Cardiac muscle cell (in vitro differentiated cells and primary cell): ENCODE data around the gene ECI1. TPM values are rescaled to one million over a fixed set of nuclear protein-coding genes. Genes with fewer than 3 reads are reported as not detected.

ENCODE experiments used
- DNase-seq, 2 donors: peaks; one replicate each; pipeline versions ENCODE4 v3.0.0 to v3.0.0-alpha.2; 2010 to 2017; ENCODE audit warnings: low read depth in 1 of 2, low spot score in 1 of 2
- H3K27ac ChIP-seq: fragments of 200-600 bp; sonication (generic); 2 replicates; pipeline ENCODE4 v1.5.1; 2016
- H3K27me3 ChIP-seq: fragments of 200-600 bp; sonication (generic); 2 replicates; pipeline ENCODE4 v1.6.0; 2016; ENCODE audit warnings: control low read depth
- H3K36me3 ChIP-seq: fragments of 200-600 bp; sonication (generic); 2 replicates; pipeline ENCODE4 v1.5.1; 2016; ENCODE audit warnings: control low read depth
- H3K4me1 ChIP-seq: fragments of 200-600 bp; sonication (generic); 2 replicates; pipeline ENCODE4 v1.8.1; 2017; ENCODE audit warnings: low read depth, mild to moderate bottlenecking, mixed run types
- H3K4me3 ChIP-seq: fragments of 200-600 bp; sonication (generic); 2 replicates; pipeline ENCODE4 v1.5.1; 2016; ENCODE audit warnings: mild to moderate bottlenecking
- H3K9me3 ChIP-seq: fragments of 200-600 bp; sonication (generic); 2 replicates; pipeline ENCODE4 v1.5.1; 2017; ENCODE audit warnings: low read depth, mild to moderate bottlenecking, control low read depth
- polyA plus RNA-seq: library from polyadenylated mRNA; unstranded; fragments of >200 nt; fragmentation: Nextera tagmentation; extraction: Ambion mirVana; gene quantifications from 2 replicates; pipeline ENCODE4 v1.2.1, GENCODE V29; 2016
- total RNA-seq: library from RNA; depleted of rRNA; stranded (reverse); fragments of >200 nt; gene quantifications from 2 replicates; pipeline ENCODE4 v1.2.3, GENCODE V29; 2016
- TF ChIP-seq, protein P1 (sequence below): IDR thresholded peaks from 2 replicates; pipeline ENCODE4 v1.5.1; 2012; ENCODE audit warnings: low read depth, mild to moderate bottlenecking, low read length

ECI1 gene
- total and polyA plus RNA-seq, 2 experiments from 2014 or later, result 137 to 343 TPM

DNA sequence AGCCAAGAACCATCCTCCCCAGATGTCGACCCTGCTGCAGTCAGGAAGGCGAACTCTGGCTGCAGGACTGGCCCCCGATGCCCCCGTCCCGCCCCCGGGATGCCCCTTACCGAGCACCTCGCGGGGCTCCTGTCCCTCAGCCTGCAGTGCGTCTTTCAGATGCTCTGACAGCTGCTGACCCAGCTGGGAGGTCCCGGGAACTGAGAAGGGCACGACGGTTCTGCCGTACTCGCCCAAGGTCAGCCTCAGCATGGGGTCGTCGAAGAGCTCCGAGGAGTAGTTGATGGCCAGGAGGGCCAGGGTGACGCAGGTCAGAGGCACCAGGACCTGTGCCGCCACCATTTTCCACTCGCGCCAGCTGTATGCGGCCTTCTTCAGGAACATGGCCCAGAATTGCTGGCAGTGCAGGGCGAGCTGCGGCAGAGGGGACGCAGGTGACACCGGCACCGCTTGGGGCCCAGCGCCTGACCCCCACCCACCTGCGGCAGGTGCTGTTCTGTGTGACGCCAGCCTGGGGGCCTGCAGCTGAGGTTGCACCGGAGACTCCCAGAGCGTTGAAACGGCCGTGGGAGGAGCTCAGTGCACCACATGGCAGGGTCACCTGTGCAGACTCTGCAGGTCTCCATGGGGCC lies 36.6 kb upstream of the ECI1 start:
- TF ChIP-seq, protein P1, sequence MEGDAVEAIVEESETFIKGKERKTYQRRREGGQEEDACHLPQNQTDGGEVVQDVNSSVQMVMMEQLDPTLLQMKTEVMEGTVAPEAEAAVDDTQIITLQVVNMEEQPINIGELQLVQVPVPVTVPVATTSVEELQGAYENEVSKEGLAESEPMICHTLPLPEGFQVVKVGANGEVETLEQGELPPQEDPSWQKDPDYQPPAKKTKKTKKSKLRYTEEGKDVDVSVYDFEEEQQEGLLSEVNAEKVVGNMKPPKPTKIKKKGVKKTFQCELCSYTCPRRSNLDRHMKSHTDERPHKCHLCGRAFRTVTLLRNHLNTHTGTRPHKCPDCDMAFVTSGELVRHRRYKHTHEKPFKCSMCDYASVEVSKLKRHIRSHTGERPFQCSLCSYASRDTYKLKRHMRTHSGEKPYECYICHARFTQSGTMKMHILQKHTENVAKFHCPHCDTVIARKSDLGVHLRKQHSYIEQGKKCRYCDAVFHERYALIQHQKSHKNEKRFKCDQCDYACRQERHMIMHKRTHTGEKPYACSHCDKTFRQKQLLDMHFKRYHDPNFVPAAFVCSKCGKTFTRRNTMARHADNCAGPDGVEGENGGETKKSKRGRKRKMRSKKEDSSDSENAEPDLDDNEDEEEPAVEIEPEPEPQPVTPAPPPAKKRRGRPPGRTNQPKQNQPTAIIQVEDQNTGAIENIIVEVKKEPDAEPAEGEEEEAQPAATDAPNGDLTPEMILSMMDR, result no peak
- H3K27ac ChIP-seq, result no peak overlapping the region
- H3K36me3 ChIP-seq, result no peaks in the 10 kb centered on the region
- H3K9me3 ChIP-seq, result no peaks in the 10 kb centered on the region
- H3K4me1 ChIP-seq, result no peaks in the 10 kb centered on the region
- H3K4me3 ChIP-seq, result no peak overlapping the region
- DNase-seq, result no peak
- no peaks in the 10 kb centered on the region for H3K27me3 ChIP-seq

DNA sequence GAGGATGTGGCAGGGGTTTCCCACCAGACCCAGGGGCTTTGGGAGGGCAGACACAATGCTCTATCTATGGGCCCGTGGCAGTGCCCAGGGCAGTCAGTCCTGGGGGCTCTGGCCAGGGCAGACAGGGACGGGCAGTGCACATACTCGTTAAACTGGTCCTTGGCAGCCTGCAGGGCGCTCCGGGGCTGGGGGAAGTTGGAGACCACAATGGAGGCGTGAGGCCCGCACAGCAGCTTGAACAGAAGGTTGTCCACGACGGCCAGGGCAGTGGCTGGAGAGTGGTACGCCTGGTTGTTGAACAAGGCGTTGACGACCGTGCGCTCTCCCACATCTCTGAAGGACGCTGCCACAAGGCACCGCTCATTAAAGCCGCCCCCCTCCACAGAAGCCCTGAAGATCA lies 35.2 kb upstream of the ECI1 start:
- Histone ChIP-seq H3K27me3 (no peaks in the 10 kb centered on the region), H3K4me1 (no peaks in the 10 kb centered on the region), H3K9me3 (no peaks in the 10 kb centered on the region), H3K36me3 (no peaks in the 10 kb centered on the region), H3K27ac (no peak overlapping the region), H3K4me3 (no peak overlapping the region)
- DNase-seq, result no peak
- TF ChIP-seq, protein P1, result no peak

DNA sequence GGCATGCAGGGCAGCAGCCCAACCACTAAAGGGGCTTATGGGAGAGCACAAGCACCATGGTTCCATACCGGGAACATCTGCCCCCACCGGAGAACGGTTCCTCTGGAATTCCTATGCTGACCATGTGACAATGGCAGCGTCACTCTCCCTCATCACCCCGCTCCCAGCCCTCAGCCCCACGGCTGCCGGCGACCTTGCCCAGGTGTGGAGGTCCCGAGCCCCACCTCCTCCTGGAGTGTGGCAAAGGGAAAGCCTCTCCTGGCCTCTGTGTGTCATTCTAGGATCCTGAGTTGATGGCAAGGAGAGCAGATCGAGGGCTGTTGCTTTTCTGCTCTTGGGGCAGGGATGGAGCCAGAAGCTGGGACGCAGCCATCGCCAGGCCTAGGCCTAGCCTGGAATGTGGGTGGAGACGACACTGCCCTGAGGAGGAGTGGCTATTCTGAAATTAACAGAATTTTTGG lies 34.4 kb upstream of the ECI1 start:
- no peak for DNase-seq
- Histone ChIP-seq H3K36me3 (no peaks in the 10 kb centered on the region), H3K27ac (no peak overlapping the region), H3K27me3 (no peaks in the 10 kb centered on the region), H3K9me3 (no peaks in the 10 kb centered on the region), H3K4me1 (no peaks in the 10 kb centered on the region), H3K4me3 (no peak overlapping the region)
- TF ChIP-seq, protein P1, result no peak

DNA sequence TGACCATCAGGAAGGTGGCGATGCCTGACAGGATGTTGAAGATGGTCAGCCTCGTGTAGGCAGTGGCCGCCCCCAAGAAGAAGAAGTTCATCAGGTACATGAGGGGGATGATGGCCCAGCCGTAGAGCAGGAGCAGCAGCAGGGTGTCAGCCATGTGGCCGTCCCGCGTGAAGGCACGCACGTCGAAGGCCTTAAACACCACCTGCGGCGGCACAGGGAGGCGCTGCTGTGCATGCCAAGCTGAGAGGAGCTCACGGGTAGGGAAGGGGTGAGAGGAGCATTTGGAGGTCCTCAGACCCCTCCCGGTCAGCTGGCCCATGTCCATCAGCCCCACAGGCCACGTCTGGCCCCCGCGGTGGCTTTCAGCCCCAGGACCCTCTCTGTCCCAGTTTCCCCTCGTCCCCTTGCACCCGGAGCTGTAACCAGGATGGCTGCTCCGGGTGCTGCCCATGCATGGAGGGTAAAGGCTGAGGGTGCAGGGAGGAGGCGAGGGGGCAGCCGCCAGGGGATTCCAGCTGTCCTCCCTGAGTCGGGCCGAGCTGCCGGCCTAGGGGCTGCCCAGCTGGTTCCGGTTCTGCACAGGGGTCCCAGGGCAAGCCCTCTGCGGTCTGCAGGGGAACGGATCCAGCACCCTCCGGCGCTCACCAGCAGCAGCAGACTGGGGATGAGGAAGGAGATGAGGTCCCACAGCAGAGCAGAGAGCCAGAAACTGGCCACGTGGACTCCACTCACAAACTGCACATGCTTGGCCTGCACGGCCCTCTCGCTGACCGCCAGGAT lies 33.6 kb upstream of the ECI1 start:
- H3K27me3 ChIP-seq, result no peaks in the 10 kb centered on the region
- H3K9me3 ChIP-seq, result no peaks in the 10 kb centered on the region
- DNase-seq, result no peak
- no peak overlapping the region for H3K4me3 ChIP-seq
- TF ChIP-seq, protein P1, result no peak
- no peak overlapping the region for H3K27ac ChIP-seq
- no peaks in the 10 kb centered on the region for H3K4me1 ChIP-seq
- H3K36me3 ChIP-seq, result no peaks in the 10 kb centered on the region

DNA sequence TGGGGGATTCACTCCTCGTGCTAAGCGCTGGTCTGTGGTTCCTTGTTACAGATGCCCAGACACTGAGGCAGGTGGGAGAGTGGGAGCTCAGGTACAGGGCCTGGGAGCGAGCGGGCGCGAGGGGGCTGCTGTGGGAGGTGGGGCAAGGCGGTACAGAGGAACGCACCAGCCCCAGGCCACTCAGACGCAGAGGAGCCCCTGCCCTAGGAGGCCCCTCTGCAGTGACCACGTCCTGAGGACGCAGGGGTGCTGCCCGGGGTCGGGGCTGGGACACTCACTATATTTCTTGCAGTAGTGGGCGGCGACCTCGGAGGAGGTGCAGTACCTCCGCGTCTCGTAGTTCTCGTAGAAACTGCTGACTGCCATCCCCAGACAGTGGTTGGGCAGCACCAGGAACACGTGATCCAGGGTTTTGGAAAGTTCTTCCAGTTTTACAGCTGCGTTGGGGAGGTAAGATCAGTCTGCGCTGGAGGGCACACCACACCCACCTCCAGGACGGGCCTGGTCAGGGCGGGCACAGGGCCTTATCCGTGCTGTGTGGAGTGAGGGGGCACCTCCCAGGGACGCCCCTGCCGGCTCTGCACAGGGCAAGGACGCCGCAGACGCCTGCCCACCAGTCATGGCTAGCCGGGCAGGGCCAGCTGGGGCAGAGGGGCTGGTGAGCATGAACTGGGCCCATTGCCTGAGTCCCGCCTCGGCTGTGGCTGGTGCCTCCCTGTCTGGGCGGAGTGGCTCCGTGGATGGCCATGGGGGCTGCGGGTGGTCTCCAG lies 32.8 kb upstream of the ECI1 start:
- Histone ChIP-seq H3K4me1 (no peaks in the 10 kb centered on the region), H3K36me3 (no peaks in the 10 kb centered on the region), H3K4me3 (no peak overlapping the region), H3K27ac (no peak overlapping the region), H3K27me3 (no peaks in the 10 kb centered on the region), H3K9me3 (no peaks in the 10 kb centered on the region)
- no peak for DNase-seq
- TF ChIP-seq, protein P1, result no peak
